HG02763 (cell line): ENCODE measurements around the gene SGPP1.
"Not testable (repeated sequence)": the region's sequence is repeated elsewhere in the genome, so short reads cannot be mapped to it uniquely, and the experiment has no call there.

Experiments
- ATAC-seq: cut with Tn5 transposase; IDR thresholded peaks from one replicate; pipeline ENCODE4 v1.9.1; 2021; ENCODE audit warnings: mild to moderate bottlenecking, moderate library complexity; ENCODE audit not compliant: unreplicated experiment

Gene SGPP1, protein sequence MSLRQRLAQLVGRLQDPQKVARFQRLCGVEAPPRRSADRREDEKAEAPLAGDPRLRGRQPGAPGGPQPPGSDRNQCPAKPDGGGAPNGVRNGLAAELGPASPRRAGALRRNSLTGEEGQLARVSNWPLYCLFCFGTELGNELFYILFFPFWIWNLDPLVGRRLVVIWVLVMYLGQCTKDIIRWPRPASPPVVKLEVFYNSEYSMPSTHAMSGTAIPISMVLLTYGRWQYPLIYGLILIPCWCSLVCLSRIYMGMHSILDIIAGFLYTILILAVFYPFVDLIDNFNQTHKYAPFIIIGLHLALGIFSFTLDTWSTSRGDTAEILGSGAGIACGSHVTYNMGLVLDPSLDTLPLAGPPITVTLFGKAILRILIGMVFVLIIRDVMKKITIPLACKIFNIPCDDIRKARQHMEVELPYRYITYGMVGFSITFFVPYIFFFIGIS

DNA sequence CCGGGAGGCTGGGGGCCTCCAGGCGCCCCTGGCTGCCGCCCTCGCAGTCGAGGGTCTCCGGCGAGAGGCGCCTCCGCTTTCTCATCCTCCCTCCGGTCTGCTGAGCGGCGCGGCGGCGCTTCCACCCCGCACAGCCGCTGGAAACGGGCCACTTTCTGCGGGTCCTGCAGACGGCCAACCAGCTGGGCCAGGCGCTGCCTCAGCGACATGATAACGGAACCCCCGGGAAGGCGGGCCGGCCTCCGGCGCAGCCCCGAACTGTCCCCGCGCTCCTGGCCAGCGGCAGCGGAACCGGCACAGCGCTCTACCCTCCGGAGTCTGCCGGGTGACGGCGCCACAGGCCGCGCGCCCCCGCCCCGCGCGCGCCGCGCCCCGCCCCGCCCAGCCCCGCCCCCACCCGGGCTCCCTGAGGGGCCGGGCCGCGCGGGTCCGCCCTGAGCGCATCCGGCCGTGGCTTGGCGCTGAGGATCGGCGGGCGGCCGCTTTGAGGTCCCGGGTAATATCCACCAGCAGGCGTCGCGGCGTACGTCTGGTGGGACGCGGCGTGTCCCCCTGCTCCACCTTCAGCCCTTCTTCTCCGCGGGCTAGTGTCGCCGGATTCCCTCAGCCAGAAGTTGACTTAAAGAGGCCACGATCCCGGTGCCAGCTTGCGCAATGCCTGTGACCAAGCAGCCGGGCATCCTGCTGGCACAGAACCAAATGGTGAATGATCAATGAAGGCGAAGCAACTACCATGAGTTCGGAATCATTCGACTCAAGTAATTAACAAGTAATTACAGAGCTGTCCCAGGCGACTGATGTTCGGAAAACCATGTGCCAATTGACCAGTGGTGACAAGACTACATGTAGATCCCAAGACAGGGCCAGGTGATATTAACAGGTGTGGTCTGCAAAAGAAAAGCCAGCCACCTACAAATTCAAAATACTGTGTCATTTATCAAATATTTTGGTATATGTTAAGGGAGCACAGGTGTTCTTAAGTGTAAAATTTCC, at the start of gene SGPP1:
Gene SGPP1 (minus strand): TSS at position 330 of the 993 bp plus-strand sequence. CDS start 121 bp downstream, at position 209.
- peak; percentile 80 for ATAC-seq

DNA sequence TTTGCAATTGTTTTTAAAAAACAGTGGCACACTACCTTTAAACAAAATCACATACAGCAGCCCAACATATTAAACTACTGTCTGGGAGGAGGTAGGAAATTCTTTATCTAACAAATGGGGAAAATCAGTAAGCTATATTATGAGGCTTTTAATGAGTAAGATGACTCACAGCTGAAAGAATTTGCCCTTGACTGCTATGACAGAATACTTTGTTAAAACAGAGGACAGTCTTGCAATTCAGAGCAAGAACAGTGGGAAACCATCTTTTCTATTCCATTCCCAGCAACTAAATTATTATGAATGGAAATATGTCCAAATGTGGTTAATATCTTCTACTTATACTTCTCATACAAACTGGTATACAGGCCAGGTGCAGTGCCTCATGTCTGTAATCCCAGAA, 49.2 kb upstream of the SGPP1 start:
- no peak for ATAC-seq

- no peak for ATAC-seq
Observed at GRCh38 chr14:63773504-63773903, 45.6 kb upstream of the SGPP1 start.

DNA sequence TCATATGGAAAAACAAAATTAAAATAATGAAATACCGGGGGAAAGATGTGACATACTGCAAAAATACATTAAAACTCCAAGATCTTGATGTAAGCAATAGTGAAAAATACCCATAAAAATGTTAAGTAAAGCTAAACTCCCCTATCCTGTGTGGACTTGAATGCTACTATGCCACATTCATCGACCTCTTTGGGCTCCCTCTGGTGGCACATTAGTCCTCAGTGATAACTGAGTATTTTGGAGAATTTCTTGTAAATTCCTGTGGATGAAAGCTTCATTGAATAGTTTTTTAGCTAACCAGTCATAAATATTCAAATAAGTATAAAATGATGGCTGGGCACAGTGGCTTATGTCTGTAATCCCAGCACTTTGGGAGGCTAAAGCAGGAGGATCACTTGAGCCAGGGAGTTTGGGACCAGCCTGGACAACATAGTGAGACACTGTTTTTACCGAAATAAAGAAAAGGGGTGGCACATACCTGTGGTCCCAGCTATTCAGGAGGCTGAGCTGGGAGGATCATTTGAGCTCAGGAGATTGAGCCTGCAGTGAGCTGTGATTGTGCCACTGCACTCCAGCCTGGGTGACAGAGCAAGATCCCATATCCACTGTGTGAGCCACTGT, 42.4 kb upstream of the SGPP1 start:
- ATAC-seq, result no peak

DNA sequence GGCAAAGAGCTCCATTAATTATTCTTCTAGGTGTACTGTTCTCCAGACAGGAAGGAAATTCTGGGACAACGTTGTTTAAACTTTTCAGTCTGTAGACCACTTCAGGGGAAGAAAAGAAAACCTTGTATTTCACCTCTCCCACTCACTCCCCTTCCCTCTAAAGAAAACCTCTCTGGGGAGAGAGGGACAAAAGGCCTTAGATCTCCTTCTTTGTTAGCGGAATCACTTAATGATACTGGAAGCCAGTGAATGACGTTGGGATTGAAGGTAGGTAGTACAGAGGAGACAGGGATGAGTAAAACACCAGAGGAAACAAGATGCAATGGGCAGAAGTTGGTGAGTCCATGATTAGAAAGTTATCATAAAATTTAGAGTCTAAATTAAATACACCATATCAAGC, 38.7 kb upstream of the SGPP1 start:
- ATAC-seq, result no peak

GRCh38 chr14:63764620-63765139, 36.8 kb upstream of the SGPP1 start:
- no peak for ATAC-seq

DNA sequence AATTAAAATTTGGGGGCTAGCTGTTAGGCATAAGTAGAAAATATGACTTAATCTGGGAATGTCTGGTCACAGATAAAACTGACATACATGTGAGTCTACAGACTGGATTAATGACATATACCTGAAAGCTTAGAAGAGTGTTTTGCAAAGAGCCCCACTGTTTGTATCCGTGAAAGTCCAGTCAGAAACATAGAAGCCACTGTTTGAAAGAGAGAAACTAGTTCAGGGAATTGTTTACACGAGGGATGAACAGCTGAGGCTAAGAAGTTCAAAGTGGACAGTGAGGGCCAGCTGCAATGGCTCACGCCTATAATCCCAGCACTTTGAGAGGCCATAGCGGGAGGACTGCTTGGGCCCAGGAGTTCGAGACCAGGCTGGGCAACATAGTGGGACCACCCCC, 36.2 kb upstream of the SGPP1 start:
- ATAC-seq, result no peak

- ATAC-seq, result no peak
Observed at GRCh38 chr14:63761351-63762117, 33.7 kb upstream of the SGPP1 start.

GRCh38 chr14:63760014-63760413, 32.1 kb upstream of the SGPP1 start:
- no peak for ATAC-seq

DNA sequence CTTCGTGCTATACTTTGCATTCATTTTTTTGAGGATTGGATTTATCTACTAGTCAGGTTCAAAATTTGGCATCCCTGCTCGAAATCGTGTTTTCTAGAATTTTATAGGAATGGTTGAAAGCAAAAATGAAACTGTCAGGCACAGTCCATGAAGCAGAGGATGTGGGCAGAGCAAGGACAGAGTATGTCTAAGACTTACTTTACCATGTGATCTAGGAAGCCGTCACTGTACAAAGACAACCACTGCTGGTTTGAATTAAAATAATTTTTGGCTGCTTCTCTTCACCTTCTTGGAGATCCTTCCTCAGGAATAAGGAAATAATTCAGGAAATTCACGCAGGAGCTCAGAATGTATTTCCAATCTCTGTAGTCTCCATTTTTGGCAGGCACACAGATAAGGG, 31.6 kb upstream of the SGPP1 start:
- peak; percentile 56 for ATAC-seq

DNA sequence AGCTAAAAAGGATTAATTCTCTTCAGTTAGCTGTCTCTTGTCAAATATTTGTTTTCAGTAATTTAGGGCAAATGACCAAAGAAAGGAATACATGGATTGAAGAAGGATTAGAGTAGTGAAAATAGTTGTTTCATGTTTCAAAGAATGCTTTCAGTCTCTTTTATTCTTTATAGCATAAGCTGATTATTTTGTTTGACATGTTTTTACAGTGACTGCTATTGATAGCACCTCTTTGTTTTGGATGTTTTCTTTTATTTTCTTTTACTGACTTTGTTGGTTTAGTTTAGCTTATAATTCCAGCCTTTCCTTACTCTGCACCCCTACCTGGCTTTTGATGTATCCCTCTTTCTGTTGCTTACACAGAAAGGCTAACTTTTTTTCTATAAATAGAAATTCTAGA, 29.3 kb upstream of the SGPP1 start:
- no peak for ATAC-seq

DNA sequence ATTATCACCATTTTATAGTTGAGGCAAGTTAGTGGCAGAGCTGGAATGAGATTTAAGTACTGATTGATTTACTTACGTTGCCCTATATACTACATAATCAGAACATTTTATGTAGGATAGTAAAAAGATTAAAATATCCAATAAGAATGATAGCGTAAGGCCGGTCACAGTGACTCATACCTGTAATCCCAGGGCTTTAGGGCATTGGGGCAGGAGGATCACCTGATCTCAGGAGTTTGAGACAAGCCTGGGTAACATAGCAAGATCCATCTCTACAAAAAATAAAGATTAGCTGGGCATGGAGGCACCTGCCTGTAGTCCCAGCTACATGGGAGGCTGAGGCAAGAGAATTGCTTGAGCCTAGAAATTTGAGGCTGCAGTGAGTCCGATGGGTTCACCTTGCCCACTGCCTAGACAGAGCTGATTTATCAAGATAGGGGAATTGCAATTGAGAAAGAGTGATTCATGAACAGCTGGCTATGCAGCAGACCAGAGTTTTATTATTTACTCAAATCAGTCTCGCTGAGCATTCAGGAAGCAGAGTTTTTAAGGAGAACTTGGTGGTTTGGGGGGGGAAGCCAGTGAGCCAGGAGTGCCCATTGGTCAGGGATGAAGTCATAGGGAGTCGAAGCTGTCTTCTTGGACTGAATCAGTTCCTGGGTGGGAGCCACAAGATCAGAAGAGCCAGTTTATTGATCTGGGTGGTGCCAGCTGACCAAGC, 24.7 kb upstream of the SGPP1 start:
- ATAC-seq, result no peak

GRCh38 chr14:63751076-63751475, 23.2 kb upstream of the SGPP1 start:
- not testable (repeated sequence) for ATAC-seq

DNA sequence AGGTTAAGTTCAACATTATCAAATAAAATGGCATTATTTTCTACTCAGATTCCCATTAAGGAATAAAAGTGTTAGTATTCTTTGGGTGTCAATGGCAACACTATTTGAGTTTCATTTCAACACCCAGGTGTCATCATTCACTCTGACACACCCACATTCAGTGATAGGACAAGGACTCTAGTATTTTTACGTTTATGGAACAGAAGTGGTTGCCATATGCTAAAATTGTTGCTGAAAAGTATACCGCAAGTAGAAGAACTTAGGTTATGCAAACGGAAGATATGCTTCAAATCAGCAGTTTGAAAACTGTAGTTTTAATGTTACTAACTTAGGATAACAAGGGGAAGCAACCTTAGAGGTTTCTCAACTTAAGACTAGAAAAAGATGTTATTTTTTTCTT, 20.0 kb upstream of the SGPP1 start:
- no peak for ATAC-seq

- peak; percentile 54 for ATAC-seq
Observed at GRCh38 chr14:63745858-63746425, 18.1 kb upstream of the SGPP1 start.

- ATAC-seq, result no peak
Observed at GRCh38 chr14:63745272-63745671, 17.4 kb upstream of the SGPP1 start.

DNA sequence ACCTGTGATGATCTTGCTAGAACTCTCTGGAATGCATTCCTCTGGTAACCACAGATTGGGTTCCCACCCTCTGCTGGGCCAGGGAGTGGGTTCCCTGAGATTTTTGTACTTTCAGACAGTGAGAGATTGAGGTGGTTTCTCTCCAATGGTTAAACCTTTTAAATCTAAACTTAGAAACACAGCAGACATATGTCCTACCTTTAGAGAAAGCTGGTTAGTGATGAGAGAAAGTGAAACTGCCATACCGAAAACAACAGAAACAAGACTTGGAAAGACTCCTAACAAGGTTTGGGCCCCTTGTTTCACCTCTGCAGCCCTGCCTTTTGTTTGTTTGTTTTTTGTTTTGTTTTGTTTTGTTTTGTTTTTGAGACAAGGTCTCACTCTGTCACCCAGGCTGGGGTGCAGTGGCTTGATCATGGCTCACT, 9.7 kb upstream of the SGPP1 start:
- ATAC-seq, result peak; percentile 94

- no peak for ATAC-seq
Observed at GRCh38 chr14:63735720-63736119, 7.9 kb upstream of the SGPP1 start.

DNA sequence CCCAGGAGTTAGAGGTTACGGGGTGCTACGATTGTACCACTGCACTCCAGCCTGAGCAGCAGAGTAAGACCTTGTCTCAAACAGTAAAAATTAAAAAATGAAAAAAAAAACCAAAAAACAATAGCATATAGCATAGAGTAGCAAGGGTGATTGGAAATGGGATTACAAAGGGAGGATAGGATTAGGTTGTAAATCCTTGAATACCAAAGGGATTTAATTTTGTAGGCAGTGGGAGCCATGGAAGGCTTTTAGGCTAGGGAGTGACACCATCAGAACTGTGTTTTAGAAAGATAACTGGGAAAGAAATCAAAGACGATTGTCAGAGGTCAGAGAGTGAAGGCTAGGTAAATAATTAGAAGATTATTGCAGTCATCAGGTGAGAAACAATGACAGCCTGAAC, 2.8 kb upstream of the SGPP1 start:
- ATAC-seq, result no peak
